WI38 (cell line): ENCODE data around the gene ESAM.

Experiments
- H3K4me3 ChIP-seq: 2 replicates; pipeline ENCODE4 v1.5.1; 2011; ENCODE audit warnings: low read depth, mild to moderate bottlenecking, control low read depth, low read length
- CTCF ChIP-seq: IDR thresholded peaks from 2 replicates; pipeline ENCODE4 v1.5.1; 2012; ENCODE audit warnings: low read depth, mild to moderate bottlenecking, control low read depth, low read length

Gene ESAM

DNA sequence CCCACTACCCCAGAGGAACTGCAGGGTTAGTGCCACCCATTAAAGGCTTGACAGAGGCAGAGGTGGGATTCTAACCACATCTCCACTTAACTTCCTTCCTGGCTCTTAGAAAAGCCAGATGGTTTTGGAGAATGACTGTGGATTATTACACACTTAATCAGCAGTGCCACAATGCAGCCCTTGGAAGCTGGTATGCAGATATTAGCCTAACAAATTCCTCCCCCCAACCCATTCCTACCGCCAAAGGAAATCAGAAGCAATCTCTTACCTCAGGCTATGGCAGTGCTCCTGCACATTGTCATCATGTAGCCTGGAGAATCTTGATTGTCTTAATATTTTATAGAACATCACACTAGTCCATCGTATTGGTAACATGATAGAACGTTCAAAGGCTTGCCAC, 45.5 kb downstream of the ESAM start:
- no peak overlapping the region for H3K4me3 ChIP-seq
- TF ChIP-seq CTCF, result no peak

GRCh38 chr11:124712392-124712791, 49.7 kb downstream of the ESAM start:
- no peak overlapping the region for H3K4me3 ChIP-seq
- no peak for TF ChIP-seq CTCF

- H3K4me3 ChIP-seq, result no peak overlapping the region
Observed at GRCh38 chr11:124707829-124708228, 54.3 kb downstream of the ESAM start.

More at GRCh38 chr11:124707829-124708228, 54.3 kb downstream of the ESAM start:
- TF ChIP-seq CTCF, result no peak
